Hepatocyte (in vitro differentiated cells): ENCODE measurements around the gene FBLN1.

Source experiments
- EZH2phosphoT487 ChIP-seq: fragments of 200-600 bp; sonication (generic); IDR thresholded peaks from one replicate; pipeline ENCODE4 v1.6.1; 2018; ENCODE audit warnings: antibody characterized with exemption, mild to moderate bottlenecking, low read depth, moderate library complexity; ENCODE audit not compliant: unreplicated experiment, severe bottlenecking
- TF ChIP-seq, protein P1 (sequence below): fragments of 200-600 bp; sonication (generic); IDR thresholded peaks from 2 replicates; pipeline ENCODE4 v1.5.1; 2016; ENCODE audit warnings: antibody characterized with exemption, mild to moderate bottlenecking; ENCODE audit not compliant: poor library complexity

DNA sequence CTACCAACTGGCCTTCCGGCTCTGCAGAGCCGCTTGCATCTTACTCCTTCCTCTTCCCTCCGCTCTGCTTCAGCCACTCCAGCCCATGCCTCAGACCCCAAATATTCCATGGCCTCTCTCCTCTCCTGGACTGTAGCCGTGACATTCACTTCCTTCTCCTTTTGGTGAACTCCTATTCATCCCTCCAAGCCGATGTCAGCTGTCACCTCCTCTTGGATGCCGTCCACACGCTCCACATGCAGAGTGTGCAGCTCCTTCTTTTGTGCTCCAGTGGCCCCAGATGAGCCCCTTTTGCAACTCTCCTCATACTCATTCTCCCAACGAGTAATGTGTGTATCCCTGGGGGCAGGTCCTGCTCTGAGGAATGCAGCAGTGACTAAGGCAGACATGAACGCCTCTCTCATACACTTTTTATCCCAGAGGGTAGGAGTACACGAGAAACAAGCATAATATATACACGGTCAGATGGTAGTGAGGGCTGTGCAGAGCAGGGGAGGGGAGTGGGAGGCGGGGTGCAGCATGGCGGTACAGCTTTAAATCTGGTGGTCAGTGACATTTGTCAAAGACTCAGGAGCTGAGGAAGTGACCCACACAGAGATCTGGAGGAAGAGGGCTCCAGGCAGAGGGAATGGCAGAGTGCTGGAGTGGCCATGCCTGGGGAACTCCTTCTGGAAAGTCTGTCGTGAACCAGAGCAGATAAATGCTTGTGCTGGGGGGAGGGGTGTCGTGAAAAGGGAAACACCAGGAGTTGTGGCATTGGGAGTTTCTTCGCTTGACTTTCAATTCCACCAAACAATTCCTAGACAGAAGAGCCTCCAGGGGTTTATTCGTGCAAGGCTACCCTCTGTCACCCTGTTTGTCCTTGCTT lies 85.2 kb downstream of the FBLN1 start:
- TF ChIP-seq, protein P1, sequence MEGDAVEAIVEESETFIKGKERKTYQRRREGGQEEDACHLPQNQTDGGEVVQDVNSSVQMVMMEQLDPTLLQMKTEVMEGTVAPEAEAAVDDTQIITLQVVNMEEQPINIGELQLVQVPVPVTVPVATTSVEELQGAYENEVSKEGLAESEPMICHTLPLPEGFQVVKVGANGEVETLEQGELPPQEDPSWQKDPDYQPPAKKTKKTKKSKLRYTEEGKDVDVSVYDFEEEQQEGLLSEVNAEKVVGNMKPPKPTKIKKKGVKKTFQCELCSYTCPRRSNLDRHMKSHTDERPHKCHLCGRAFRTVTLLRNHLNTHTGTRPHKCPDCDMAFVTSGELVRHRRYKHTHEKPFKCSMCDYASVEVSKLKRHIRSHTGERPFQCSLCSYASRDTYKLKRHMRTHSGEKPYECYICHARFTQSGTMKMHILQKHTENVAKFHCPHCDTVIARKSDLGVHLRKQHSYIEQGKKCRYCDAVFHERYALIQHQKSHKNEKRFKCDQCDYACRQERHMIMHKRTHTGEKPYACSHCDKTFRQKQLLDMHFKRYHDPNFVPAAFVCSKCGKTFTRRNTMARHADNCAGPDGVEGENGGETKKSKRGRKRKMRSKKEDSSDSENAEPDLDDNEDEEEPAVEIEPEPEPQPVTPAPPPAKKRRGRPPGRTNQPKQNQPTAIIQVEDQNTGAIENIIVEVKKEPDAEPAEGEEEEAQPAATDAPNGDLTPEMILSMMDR, result no peak
- no peak for TF ChIP-seq EZH2phosphoT487
